Renal cortical epithelial cell (primary cell): ENCODE measurements around the gene ULK1. TPM values are rescaled to one million over a fixed set of nuclear protein-coding genes. Genes with fewer than 3 reads are reported as not detected.

Source experiments
- DNase-seq: peaks from one replicate; pipeline ENCODE4 v3.0.0-alpha.2; 2011; ENCODE audit warnings: low read depth
- total RNA-seq: library from RNA; depleted of rRNA; stranded (reverse); fragments of >200 nt; gene quantifications from 2 replicates; pipeline ENCODE4 v1.2.3, GENCODE V29; 2014

The ULK1 gene
- 4.7 and 39.0 TPM in 2 replicates for total RNA-seq

- peak; percentile 46 for DNase-seq
Measured at GRCh38 chr12:131894313-131894860, at the start of gene ULK1. ULK1 (plus strand) TSS chr12:131894622; CDS start chr12:131895002, 380 bp downstream.

GRCh38 chr12:131844656-131845055, 49.8 kb upstream of the ULK1 start:
- no peak for DNase-seq

GRCh38 chr12:131845121-131845520, 49.3 kb upstream of the ULK1 start:
- DNase-seq: no peak

- DNase-seq: no peak
Measured at GRCh38 chr12:131847456-131847855, 47.0 kb upstream of the ULK1 start.

- no peak for DNase-seq
Measured at GRCh38 chr12:131848753-131849152, 45.7 kb upstream of the ULK1 start.

GRCh38 chr12:131849700-131850553, 44.5 kb upstream of the ULK1 start:
- no peak for DNase-seq

- DNase-seq: peak; percentile 27
Measured at GRCh38 chr12:131850856-131851559, 43.4 kb upstream of the ULK1 start.

GRCh38 chr12:131851741-131852550, 42.5 kb upstream of the ULK1 start:
- no peak for DNase-seq

GRCh38 chr12:131852551-131853299, 41.7 kb upstream of the ULK1 start:
- DNase-seq: no peak

GRCh38 chr12:131853832-131854797, 40.3 kb upstream of the ULK1 start:
- no peak for DNase-seq

GRCh38 chr12:131854861-131855476, 39.5 kb upstream of the ULK1 start:
- no peak for DNase-seq

GRCh38 chr12:131855521-131856142, 38.8 kb upstream of the ULK1 start:
- no peak for DNase-seq

GRCh38 chr12:131856366-131857097, 37.9 kb upstream of the ULK1 start:
- DNase-seq: no peak

GRCh38 chr12:131857908-131858850, 36.2 kb upstream of the ULK1 start:
- DNase-seq: no peak

GRCh38 chr12:131860472-131861260, 33.8 kb upstream of the ULK1 start:
- DNase-seq: peak; percentile 80
